A673 (cell line): ENCODE measurements around the gene PDIK1L. TPM values are rescaled to one million over a fixed set of nuclear protein-coding genes. Genes with fewer than 3 reads are reported as not detected.

Experiments used
- BruUV-seq: library from RNA; stranded (reverse); fragments of 400-500 nt; replicated peaks from 2 replicates; lab custom pipeline; 2021; lab: Mats Ljungman, UMichigan
- CTCF ChIA-PET: fragments of 300-600 bp; sonication (Branson Sonifier 250); formaldehyde crosslinking; loops from one replicate; lab custom pipeline; 2022; ENCODE audit warnings: antibody characterized with exemption; lab: Charles Lee
- POLR2A ChIA-PET: fragments of 300-600 bp; sonication (Branson Sonifier 250); formaldehyde crosslinking; loops from one replicate; lab custom pipeline; 2022; ENCODE audit warnings: antibody characterized with exemption; ENCODE audit not compliant: low non-redundant PET; lab: Charles Lee
- DNase-seq: peaks from one replicate; pipeline ENCODE4 v3.0.0-alpha.2; 2015; ENCODE audit warnings: low spot score
- H3K27ac ChIP-seq: fragments of 200-600 bp; sonication (generic); 2 replicates; pipeline ENCODE4 v1.5.1; 2016; ENCODE audit warnings: mixed run types, low read depth, mild to moderate bottlenecking, mixed read lengths, antibody characterized with exemption, low read length; ENCODE audit not compliant: poor library complexity, severe bottlenecking
- H3K27me3 ChIP-seq: fragments of 200-600 bp; sonication (generic); replicated peaks from 2 replicates; pipeline ENCODE4 v1.6.1; 2017; ENCODE audit warnings: mixed run types, low read depth, mild to moderate bottlenecking, mixed read lengths, antibody characterized with exemption, low read length; ENCODE audit not compliant: insufficient read depth, poor library complexity
- H3K36me3 ChIP-seq: fragments of 200-600 bp; sonication (generic); 2 replicates; pipeline ENCODE4 v1.6.1; 2016; ENCODE audit warnings: mixed run types, mild to moderate bottlenecking, mixed read lengths, antibody characterized with exemption, low read length; ENCODE audit not compliant: insufficient read depth, poor library complexity, severe bottlenecking
- H3K4me1 ChIP-seq: fragments of 200-600 bp; sonication (generic); 2 replicates; pipeline ENCODE4 v1.6.1; 2017; ENCODE audit warnings: mixed run types, mild to moderate bottlenecking, mixed read lengths, antibody characterized with exemption, low read length; ENCODE audit not compliant: insufficient read depth, poor library complexity, severe bottlenecking
- H3K4me3 ChIP-seq: fragments of 200-600 bp; sonication (generic); 2 replicates; pipeline ENCODE4 v1.5.1; 2016; ENCODE audit warnings: low read depth, mixed run types, mild to moderate bottlenecking, mixed read lengths, low read length; ENCODE audit not compliant: poor library complexity, severe bottlenecking
- H3K9me3 ChIP-seq: fragments of 200-600 bp; sonication (generic); 2 replicates; pipeline ENCODE4 v1.6.1; 2016; ENCODE audit warnings: mixed run types, low read depth, mild to moderate bottlenecking, mixed read lengths, antibody characterized with exemption, low read length; ENCODE audit not compliant: poor library complexity, severe bottlenecking
- CTCF ChIP-seq: fragments of 300-800, 200-600 bp; sonication (generic); conservative IDR thresholded peaks from 2 replicates; pipeline ENCODE4 v1.5.1; 2017; ENCODE audit warnings: low read depth, mild to moderate bottlenecking, antibody characterized with exemption, low read length, moderate library complexity, mixed read lengths
- EZH2 ChIP-seq: fragments of 200-600 bp; sonication (generic); IDR thresholded peaks from 2 replicates; pipeline ENCODE4 v1.6.1; 2017; ENCODE audit warnings: borderline replicate concordance, low read depth, mild to moderate bottlenecking, mixed read lengths, antibody characterized with exemption, low read length; ENCODE audit not compliant: poor library complexity, severe bottlenecking
- intact Hi-C: fragments of 100-400 bp; cut with micrococcal nuclease; formaldehyde crosslinking; loops from one replicate; pipeline ENCODE4 v1.10.0; 2022; ENCODE audit not compliant: unreplicated experiment
- total RNA-seq: library from RNA; stranded (reverse); gene quantifications from 2 replicates; pipeline ENCODE4 v1.2.3, GENCODE V29; 2021

Gene PDIK1L
- total RNA-seq, 1 experiment from 2014 or later, result 12.9 TPM

GRCh38 chr1:26084844-26085243 is 26.8 kb upstream of the PDIK1L start:
- ChIA-PET POLR2A (no interaction called here), CTCF (no interaction called here)

GRCh38 chr1:26089125-26089524 is 22.5 kb upstream of the PDIK1L start:
- CTCF ChIA-PET, result no interaction called here
- POLR2A ChIA-PET, result no interaction called here
- no TSS peak for BruUV-seq
- intact Hi-C loops, result no loop called here
- peaks cover 38% of the 10 kb centered on the region for H3K27me3 ChIP-seq
- H3K36me3 ChIP-seq, result no peaks in the 10 kb centered on the region
- no peaks in the 10 kb centered on the region for H3K9me3 ChIP-seq
- TF ChIP-seq EZH2, result no peak
- TF ChIP-seq CTCF, result no peak
- H3K4me3 ChIP-seq, result no peak overlapping the region
- H3K4me1 ChIP-seq, result no peaks in the 10 kb centered on the region
- no peak for DNase-seq
- no peak overlapping the region for H3K27ac ChIP-seq

More at GRCh38 chr1:26084844-26085243, 26.8 kb upstream of the PDIK1L start:
- H3K4me3 ChIP-seq, result no peak overlapping the region
- no peak for TF ChIP-seq EZH2
- no peak for TF ChIP-seq CTCF
- no peaks in the 10 kb centered on the region for H3K9me3 ChIP-seq
- peaks cover 9% of the 10 kb centered on the region for H3K27me3 ChIP-seq
- BruUV-seq, result no TSS peak
- DNase-seq, result no peak
- H3K4me1 ChIP-seq, result no peaks in the 10 kb centered on the region
- intact Hi-C loops, result no loop called here
- no peaks in the 10 kb centered on the region for H3K36me3 ChIP-seq
- H3K27ac ChIP-seq, result no peak overlapping the region

- peaks cover 41% of the 10 kb centered on the region for H3K27me3 ChIP-seq
- H3K36me3 ChIP-seq, result no peaks in the 10 kb centered on the region
- H3K4me1 ChIP-seq, result no peaks in the 10 kb centered on the region
- CTCF ChIA-PET, result no interaction called here
- DNase-seq, result no peak
- H3K27ac ChIP-seq, result no peak overlapping the region
- intact Hi-C loops, result no loop called here
- BruUV-seq, result no TSS peak
- no peak overlapping the region for H3K4me3 ChIP-seq
- POLR2A ChIA-PET, result no interaction called here
- TF ChIP-seq CTCF (no peak), EZH2 (no peak)
- no peaks in the 10 kb centered on the region for H3K9me3 ChIP-seq
Observed at GRCh38 chr1:26090893-26091292, 20.7 kb upstream of the PDIK1L start.
